GM21367 (cell line): Measurements from ENCODE around the gene JUND.
A peak's percentile ranks its signal among the peaks of the same experiment; 100 is the strongest.

ENCODE experiments used
- ATAC-seq: cut with Tn5 transposase; IDR thresholded peaks from one replicate; pipeline ENCODE4 v1.9.1; 2021; ENCODE audit not compliant: unreplicated experiment

JUND gene

DNA sequence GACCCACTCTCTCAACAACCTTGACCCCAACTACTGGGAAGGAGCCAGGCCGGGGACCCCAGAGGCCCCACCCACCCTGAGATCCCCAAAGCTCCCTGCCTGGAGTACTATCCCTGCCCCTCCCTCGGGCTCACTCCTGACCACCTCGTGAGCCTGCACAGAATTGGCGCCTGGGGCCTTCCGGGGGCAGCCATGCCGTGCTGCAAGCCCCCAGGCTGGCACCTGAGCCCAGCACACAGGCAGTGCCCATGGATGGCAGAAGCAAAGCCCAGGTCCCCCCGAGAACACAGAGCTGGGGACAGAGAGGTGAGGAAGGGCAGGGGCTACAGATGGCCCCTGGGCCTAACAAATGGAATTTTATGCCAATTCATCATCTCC, 27.5 kb upstream of the JUND start:
- no peak for ATAC-seq

DNA sequence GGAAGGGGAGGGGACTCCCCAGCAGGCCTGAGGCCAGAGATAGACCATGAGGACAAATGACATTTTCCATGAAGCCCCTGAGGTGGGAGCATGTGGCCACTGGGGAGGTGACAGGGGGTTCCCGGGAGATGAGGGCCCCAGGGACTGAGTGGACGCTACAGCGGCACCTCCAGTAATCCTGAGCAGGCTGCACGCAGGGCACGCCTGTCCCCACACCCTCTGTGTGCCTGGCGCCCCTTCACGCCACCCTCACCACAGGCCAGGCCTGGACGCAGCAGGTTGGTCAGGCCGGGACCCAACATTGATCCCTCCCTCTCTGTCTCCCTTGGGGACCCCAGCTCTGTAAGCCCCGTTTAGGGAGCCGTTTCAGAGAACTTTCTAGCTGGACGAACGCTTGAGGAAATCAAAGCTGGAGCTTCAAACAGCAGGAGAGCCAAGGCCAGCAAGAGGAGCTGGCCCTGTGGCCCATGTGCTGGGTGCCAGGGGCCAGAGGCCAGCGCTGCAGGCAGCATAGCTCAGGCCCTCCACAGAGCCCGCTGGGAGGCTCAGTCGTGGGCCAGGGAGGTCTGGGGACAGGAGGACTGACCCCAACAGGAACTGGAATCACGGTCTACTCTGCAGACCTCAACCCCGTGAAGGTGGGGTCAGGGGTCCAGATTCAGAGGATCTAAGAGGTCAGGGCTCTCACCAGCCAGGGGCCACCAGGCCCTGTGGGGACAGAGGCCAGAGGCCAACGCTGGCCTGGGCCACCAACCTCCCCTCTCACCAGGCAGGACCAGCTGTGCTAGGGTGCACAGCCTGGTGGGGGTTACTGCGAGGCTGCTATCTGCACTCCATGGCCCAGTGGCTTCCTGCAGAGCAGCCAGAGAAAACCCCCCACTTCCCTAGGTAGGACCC, 26.9 kb upstream of the JUND start:
- no peak for ATAC-seq

DNA sequence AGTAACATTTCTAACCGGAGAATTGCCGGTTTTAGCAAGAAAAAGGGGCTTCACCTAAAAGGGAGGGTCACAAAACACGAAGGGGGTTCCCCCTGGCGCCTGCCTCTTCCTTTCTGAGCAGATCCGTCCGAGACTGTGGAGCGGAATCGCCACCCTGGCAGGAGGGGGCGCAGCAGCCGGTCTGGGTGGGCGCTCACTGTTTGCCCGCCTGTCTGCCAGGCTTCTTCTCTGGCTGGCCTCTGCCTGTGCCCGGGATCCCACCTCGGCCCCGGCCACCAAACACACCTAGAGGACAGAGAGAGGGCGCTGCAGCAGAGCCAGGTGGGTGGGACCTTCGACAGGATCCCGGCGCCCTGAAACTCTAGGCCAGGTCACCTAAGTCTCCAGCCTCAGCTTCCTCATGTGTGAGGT, 25.9 kb upstream of the JUND start:
- no peak for ATAC-seq

DNA sequence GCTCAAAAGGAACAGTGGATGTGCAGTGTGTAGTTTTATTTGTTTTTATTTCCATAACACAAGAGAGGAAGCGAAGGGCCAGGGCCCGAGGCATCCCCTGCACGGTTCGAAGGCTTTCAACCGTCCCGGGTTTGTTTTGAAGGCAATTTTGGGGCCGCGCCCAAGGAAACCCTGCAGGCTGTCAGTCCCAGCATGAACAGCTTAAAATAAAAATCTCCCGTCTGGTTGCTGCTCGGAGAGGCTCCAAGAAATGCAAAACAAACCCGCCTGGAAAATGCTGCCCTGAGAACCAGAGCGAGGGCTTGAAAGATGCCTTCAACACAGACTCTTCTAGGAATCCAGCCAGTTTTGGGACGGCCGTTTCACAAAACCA, 25.5 kb upstream of the JUND start:
- ATAC-seq = no peak

DNA sequence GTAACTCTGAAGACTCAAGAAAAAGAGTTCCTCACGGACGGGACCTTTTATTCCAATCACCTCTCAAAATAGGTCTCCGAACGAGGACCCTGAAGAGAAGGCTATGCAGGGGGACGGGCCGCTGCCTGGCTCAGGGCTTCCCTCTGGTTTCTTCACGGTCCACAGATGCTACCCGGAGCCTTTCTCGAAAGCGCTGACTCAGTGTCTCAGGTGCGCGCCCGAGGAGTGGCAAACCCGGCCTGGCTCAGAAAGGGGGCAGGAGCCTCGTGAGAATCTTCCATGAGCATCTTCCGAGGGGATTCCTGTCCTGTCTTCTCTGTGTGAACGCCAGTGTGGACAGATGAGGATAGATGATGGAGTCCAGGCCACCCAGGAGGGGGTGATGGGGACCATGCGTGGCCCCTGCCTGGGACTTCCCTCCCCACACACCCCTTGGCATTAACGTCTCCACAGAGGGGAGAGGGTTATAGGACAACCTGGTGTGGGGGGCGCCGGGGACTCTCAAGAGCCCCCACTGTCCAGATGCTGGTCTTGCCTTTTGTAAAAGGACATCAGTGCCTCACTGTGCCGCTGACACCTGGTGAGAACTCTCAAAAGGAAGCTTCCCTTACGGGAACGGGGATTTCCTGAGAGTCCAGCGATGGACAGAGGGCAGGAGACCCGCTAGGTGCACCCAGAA, 24.9 kb upstream of the JUND start:
- no peak for ATAC-seq

DNA sequence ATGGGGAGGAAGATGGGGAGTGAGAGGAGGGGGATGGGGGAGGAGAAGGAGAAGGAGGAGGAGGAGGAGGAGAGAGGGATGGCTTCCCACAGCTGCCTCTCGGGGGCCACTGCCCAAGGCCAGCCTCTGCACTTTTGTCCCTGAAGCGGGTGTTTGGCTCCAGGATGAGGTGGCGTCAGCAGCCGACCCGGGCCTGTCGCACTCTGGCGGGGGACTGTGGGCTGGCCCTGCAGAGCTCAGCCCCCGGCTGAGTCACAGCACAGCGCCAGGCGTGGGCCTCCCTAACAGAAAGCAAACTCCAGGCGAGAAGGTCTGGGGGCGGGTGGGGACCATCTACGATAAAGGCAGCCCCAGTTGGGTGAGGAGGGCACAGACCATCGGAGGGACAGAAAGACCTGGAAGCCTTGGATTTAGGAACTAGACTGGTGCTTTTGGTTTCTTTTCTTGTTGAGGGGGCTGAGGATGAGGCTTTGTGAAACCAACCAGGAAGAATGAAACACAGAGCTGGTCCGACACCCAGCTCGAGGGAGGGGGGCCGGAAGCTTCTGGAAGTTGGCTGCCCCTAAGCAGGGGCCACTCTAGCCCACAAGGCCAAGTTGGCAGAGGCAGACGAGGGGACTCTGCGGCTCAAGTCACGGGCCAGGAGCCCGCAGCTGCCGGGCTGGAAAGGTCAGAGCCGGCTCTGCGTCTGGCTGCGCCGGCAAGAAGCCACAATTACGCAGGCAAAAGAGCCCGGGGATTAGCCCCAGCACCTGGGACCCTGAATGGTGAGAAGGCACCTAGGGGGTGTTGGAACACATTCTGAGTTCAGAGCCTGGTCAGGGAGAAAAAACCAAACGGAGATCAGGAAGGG, 23.3 kb upstream of the JUND start:
- ATAC-seq = no peak

DNA sequence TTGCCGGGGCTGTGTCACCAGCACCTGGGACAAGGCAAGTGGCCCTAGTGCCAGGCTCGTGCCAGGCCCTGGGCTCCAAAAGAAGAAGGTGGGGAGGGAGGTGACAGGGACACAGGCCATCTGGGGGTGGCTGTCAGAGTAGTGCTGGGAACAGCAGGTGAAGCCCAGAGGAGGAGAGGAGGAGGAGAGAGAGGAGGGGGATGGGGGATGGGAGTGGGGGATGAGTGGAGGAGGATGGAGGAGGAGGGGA, 22.7 kb upstream of the JUND start:
- ATAC-seq = no peak

DNA sequence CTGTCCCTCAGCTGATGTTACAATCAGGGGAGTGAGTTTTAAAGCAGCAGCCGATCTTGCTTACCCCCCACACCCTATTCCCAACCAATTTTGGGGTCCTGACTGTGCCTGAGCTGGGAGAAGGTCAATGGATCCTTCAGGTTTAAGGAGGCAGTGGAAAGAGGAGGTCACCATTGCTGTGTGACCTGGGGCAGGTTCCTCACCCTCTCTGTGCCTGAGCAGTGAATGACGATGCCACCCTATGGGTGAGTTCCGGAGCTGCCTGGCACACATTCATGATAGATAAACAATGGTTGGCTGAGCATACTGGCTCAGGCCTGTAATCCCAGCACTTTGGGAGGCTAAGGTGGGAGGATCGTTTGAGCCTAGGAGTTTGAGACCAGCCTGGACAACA, 20.3 kb upstream of the JUND start:
- ATAC-seq = no peak

DNA sequence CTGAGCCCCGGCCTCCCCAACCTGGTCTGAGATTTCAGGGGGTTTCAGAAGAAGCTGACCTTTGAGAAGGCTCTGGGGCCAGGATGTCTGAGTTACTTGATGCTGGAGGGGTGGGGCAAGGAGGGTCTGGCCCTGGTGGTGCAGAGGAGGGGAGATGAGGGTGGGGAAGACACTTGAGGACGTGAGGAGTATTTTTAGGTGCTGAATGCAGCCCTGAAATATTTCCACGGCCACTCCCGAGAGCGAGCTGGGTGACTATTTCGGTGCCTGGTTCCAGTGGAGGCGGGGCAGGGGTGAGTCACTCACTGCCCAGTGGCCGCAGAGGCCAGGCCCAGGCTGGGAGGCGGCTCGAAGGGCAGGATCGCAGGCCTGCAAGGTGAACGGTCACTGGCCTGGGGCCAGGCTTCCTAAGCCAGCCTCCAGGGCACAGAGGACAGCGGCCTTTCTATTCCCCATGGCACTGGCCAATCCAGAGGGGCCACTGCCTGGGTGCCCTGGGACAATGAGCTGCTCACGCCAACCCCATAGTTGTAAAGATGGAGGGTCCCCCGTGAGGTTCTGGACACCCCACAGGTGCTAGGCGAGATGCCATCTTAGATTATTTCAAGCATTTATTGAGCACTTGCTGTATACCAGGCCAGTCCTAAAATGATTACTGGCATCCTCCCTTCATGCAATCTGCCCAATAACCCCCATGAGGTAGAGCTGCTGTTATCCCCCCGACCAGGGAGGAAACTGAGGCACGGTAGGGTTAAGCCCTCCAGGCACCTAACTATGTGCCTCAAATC, 19.7 kb upstream of the JUND start:
- no peak for ATAC-seq

DNA sequence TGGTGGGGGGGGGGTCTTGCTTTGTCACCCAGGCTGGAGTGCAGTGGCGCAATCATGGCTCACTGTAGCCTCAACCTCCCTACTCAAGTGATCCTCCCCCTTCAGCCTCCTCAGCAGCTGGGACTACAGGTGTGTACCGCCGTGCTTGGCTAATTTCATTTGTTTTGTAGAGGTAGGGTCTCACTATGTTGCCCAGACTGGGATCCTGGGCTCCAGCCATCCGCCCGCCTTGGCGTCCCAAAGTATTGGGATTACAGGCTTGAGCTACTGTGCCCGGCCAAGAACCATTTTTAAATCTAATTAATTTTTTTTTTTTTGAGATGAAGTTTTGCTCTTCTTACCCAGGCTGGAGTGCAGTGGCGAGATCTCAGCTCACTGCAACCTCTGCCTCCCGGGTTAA, 18.2 kb upstream of the JUND start:
- ATAC-seq = no peak

DNA sequence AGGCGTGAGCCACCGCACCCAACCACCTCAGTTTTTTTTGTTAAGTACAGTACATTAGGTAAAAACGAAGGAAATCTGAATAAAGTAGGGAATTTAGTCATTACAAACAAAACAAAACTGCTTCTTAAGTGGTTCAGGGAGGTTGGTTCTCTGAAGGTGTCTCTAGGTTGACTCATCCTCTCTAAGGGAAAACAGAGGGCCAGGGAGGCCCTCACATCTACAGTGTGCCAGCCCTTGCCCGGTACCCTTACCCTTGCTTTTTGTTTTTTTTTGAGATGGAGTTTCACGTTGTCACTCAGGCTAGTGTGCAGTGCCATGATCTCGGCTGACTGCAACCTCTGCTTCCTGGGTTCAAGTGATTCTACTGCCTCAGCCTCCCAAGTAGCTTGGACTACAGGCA, 17.2 kb upstream of the JUND start:
- no peak for ATAC-seq

DNA sequence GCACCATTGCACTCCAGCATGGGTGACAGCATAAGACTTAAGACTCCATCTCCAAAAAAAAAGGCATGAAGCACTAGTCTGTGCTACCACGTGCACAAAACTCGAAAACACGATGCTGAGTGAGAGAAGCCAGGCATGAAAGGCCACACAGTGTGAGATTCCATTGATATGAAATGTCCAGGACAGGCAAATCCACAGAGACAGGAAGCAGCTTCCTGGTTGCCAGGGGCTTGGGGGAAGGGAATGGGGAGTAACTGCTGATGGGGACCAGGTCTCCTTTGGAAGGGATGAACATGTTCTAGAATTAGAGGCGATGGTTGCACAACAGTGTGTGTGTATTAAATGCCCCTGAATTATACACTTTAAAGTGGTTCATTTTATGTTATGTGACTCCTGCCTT, 15.9 kb upstream of the JUND start:
- ATAC-seq = no peak

DNA sequence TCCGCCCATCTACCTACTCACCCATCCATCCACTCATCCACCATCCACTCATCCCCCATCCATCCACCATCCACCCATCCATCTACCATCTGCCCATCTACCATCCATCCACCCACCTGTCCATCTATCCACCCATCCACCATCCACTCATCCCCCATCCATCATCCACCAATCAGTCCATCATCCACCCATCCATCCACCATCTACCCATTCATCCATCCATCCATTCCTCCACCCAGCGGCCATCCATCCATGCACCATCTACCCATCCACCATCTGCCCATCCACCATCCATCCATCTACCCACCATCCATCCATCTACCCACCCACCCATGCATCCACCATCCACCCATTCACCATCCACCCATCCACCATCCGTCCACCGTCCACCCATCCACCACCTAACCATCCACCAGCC, 13.6 kb upstream of the JUND start:
- no peak for ATAC-seq

DNA sequence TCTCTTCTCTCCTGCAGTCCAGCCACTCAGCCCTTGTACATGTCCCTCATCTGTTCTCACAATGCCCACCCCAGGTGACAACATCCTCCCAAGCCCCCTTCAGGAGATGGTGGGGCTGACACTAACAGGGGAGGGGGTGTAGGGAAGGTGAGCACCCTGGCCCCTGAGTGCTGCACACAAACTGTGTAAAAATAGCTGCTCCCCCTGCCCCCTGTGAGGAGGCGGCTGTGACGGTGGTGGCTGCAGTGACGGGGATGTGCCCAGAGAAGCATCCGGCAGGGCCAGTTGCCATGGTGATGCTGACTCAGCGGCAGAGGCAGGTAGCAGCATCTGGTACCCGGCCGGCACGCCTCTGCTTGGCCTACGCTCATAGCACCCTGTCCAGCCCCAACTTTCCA, 13.0 kb upstream of the JUND start:
- no peak for ATAC-seq

DNA sequence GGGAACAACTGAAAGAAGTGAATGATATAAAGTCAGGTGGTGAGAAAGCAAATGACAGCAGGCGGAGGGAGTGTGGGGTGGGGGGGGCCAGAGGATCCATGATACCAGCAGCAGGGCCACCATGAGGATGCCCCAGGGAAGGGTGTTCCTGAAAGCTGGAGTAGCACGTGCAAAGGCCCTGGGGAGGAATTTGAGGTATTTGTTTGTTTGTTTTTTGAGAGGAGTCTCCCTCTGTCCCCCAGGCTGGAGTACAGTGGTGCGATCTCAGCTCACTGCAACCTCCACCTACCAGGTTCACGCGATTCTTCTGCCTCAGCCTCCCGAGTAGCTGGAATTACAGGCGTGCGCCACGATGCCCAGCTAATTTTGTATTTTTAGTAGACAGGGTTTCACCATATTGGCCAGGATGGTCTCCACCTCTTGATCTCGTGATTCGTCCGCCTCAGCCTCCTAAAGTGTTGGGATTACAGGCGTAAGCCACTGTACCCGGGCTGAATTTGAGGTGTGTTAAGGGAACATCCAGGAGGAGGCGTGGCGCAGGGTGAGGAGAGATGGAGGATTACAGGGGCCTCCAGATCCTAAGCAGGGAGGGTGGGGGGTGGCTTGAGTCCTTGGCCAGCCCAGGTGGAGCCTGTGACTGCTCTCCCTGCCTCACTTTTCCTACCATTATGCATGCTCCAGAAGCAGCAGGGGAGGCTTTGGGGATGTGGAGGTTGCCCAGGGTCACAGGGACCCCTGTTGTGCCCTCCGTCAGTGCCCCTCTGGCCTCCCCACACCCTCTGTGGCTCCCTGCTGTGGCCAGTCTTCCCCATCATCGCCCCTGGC, 12.4 kb upstream of the JUND start:
- ATAC-seq = no peak

DNA sequence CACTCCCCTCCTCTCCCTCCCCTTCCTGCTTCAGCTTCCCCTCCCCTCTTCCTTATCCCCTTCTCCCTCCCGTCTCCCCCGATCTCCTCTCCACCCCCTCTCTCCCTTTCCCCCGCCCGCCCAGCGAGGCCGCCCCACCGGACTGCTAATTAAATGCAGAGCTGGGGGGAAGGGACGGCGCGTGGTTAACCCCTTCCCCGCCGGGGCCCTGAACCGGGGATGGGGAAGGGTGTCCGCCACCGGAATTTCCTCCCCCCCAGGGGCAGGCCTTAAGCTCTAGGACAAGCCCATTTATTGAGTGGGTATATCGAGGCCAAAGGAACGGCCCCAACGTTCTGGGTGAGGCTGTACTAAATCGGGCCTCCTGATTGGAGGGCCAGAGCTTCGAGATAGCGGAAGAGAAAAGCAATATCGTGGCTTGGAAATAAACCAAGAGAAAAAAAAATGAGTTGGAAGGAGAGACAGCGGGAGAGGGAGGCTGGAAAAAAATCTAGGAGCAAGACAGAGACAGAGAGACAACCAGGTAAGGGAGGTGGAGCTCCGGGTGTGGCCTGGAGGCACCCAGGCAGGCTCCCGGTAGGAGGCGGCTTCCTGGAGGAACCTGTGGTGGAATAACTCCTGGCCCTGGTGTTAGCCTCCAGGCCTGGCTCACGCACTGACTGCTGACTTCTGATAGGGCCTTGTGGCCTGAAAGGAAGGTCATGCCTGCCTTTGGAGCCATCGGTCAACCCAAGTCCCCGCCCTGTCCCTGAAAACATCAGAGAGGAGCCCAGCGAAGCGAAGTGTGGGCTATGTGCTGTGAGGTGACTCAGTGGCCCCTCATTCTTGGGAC, 11.6 kb upstream of the JUND start:
- ATAC-seq = no peak

DNA sequence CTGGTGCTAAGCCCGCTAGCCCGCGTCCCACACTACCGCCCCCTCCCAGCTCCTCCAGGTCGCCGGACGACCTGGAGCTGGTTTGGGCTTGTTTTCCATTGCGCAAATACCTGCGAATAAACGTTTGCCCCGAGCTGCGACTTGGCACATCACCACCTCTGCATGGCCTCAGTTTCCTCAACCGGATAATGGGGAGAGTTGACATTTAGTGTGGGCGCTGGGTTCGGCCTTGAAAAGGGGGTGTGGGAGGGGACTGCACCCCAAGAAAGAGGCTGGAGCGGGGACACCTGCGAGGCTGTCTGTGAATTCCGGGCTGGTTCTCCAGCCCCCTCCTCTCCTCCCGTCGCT, 11.0 kb upstream of the JUND start:
- no peak for ATAC-seq

DNA sequence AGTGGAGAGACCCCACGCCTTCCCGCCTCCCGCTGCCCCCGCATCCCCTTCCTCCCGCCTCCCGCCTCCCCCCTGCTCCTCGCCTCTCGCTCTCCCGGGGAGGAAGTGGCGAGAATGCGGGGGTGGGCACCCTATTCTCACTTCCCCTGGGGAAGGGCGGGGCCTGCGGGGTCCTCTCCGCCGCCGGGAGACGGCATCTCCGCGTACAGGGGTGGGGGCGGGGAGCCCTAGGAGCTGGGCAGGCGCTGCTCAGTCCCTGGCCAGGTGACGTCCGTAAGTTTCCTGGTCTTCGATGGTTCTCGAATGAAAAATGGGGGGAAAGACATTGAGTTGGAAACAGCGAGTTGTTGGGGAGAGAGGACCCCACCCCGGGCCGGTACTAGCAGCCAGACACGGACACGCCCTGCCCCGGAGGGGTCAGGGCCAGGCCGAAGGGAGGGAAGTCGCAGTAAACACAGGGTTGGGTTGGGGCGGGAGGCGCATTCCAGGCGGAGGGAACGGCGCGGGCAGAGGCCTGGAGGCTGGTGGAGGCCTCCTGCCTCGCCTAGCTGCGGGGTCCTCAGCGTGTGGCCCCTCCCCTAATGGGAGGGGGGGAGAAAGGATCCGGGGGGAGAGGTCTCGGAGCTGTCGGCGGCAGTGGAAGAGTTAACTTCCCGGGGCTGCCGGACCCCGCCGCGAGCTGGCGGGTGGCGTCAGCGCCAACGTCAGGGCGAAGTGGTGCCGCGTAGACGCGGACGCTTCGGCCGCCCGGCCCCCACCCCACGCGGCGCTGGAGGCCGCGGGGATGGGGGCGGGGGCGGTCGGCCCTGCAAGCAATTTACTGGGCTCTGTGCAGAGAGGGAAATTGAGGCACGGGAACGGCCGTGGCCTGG, 10.4 kb upstream of the JUND start:
- ATAC-seq = peak; percentile 32
